Measurements from ENCODE around the gene COX14.
A peak's percentile ranks its signal among the peaks of the same experiment; 100 is the strongest.

COX14 gene

DNA sequence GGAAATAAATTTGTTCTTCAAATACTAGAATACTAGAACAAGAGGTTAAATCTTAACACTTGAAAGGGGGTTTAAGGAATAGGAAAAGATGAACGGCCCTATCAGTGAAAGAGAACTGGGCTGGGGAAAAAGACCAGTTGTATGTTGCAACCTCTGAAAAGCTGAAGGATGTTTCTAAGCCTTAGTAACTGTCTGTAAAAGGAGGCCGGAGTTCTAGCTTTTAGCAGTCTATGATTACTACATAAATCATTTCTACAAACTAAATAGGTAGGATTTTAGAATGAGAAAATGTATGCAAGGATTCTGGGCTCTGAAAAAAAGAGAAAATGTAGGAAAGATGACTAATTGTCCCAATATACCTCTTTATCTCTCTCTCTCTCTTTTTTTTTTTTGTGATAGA lies 50.2 kb downstream of the COX14 start:
- no peak for DNase-seq

GRCh38 chr12:50164963-50165362 lies 52.9 kb downstream of the COX14 start:
- DNase-seq: no peak

DNA sequence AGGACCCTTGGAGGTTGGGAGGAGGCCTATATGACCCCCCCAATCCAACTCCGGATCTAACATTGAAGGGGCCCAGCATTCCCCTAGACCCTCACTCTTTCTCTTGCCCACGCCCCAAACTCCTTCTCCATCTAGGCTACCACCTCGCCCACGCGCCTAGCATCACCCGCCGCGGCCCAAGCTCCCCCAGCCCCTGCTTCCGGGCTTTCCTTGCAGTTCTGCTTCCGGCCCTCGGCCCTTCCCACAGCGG lies 54.7 kb downstream of the COX14 start:
- DNase-seq: peak; percentile 66

GRCh38 chr12:50167049-50167828 lies 55.2 kb downstream of the COX14 start, which contains the start of gene CERS5:
Gene CERS5, minus strand, starts transcription at chr12:50167369. Its CDS starts 72 bp downstream, at chr12:50167297.
- peak; percentile 99 for DNase-seq

Data from activated naive CD4-positive, alpha-beta T cell treated with Interleukin-2 at 50 U/mL for 16 hours (primary cell).